Medulla oblongata (tissue), 1 donor: ENCODE data around the gene DEPDC7.
"Not testable (repeated sequence)": the region's sequence is repeated elsewhere in the genome, so short reads cannot be mapped to it uniquely, and the experiment has no call there.

Source experiments
- DNase-seq: peaks from one replicate; pipeline ENCODE4 v3.0.0-alpha.2; 2015; ENCODE audit errors: extremely low spot score

Gene DEPDC7

DNA sequence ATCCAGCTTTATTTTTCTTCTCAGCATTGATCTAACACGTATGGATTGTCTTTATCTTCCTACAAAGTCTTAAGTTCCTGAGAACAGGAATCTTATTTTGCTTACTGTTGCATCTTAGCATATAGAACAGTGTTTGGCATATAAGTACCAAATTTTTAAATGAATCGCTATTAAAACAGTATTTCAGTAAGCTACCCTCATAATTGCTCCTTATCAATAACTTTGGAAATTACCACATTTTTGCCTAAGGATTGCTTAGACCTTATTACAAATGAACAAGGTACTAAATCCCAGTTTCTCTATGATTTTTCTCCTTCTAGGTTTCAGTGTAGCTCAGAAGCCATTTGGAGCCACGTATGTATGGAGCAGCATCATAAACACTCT is 9.7 kb downstream of the DEPDC7 start:
- DNase-seq, result no peak

DNA sequence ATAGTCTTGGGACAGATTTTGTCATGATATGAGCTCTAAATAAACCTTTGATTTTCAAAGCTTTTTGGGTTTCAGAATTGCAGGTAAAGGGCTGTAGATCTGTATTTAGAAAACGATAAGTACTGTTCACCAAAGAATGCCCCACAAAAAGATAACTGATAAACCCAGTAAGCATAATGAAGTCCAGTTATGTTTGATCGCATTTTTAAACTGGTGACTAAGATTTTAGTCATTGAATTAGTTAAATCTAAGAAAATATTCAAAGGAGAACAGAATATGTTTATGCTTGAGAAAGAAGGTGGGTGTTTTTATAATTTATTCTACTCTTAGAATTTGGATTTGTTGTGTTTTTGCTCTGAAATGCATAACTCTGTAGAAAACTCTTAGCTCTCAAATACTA is 11.6 kb downstream of the DEPDC7 start:
- DNase-seq, result no peak

DNA sequence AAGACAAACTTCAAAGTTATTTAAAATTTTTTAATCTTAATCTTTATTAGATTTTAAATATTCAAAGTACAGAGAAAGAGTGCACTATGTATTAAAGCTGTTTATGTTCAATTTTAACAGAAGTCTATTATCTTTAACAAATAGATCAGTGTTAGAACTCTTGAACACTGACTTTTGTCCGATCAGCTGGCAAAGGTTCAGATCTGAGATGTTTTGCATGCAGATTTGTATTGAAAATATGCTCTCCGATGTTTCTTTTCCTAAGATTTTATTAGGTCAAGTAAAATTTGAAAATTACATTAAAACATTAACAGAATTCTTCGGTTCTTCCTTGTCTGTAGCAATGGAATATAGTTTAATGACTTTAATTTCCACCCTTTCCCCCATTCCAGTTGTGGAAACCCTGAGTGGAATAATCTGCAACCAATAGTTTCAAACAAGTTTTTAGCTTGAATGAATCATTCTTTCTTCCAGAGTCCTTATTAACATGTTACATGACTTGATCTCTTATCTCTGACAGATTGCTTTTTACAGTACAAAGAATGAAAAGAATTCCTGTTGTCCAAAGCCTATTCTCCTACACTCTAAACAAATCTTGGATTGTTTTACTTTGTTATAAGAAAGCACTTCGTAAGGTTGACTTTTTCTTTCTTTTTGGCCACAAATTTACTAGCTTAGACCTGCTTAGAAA is 12.3 kb downstream of the DEPDC7 start:
- DNase-seq, result peak; percentile 35

DNA sequence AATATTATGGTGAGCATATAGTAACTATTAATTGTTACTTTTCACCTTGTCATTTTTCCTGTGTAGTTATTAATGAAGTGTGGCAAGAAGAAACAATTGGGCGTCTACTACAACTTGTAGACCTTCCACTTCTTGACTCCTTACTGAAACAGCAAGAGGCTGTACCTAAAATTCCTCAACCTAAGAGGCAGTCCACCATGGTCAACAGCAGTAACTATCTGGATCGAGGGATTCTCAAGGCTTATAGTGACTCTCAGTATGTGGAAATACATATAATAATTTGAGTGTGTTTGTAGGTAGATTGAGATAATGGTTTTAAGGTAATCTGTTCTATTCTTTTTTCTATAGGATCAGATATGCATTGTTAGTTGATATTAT is 12.8 kb downstream of the DEPDC7 start:
- DNase-seq, result no peak

DNA sequence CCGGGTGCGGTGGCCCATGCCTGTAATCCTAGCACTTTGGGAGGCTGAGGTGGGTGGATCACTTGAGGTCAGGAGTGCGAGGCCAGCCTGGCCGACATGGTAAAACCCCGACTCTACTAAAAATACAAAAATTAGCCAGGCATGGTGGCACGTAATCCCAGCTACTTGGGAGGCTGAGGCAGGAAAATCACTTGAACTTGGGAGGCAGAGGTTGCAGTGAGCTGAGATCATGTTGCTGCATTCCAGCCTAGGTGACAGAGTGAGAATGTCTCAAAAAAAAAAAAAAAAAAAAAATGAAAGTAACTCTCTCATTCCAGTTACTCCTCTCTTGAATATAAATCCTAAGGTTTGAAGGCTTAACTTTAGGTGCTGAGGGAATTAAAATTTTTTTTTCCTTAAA is 13.5 kb downstream of the DEPDC7 start:
- not testable (repeated sequence) for DNase-seq

DNA sequence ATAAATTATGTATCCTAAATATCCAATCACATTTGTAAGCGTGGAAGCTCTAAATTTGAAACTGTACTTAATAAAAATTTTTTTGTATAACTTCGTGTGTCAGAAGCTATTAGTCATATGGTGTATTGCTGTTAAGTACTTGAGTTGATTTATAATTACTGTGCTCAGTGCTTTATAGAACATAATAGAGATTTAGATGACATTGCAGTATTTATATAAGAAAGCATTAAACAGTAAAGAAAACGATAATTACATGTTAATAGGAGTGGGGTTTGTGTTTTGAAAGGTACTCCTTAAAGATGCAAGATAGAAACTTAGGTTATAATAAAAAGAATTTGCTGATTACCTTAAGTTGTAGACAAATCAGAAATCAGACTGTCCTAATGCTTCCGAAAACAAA is 17.8 kb downstream of the DEPDC7 start:
- no peak for DNase-seq

DNA sequence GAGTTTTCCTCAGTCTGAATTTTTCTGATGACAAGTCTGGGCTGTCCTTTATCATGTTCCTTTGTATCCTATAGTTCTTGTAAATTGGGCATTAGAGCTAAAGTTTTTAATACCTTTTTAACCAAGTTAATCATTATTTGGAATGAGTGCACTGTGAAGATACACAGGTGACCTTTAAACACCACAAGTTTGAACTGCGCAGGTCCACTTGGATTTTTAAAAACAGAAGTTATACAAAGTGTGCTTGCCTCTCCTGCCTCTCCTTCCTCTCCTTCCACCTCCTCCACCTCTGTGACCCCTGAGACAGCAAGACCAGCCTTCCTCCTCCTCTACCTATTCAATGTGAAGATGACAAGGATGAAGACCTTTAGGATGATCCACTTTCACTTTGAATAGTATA is 19.3 kb downstream of the DEPDC7 start:
- DNase-seq, result no peak

DNA sequence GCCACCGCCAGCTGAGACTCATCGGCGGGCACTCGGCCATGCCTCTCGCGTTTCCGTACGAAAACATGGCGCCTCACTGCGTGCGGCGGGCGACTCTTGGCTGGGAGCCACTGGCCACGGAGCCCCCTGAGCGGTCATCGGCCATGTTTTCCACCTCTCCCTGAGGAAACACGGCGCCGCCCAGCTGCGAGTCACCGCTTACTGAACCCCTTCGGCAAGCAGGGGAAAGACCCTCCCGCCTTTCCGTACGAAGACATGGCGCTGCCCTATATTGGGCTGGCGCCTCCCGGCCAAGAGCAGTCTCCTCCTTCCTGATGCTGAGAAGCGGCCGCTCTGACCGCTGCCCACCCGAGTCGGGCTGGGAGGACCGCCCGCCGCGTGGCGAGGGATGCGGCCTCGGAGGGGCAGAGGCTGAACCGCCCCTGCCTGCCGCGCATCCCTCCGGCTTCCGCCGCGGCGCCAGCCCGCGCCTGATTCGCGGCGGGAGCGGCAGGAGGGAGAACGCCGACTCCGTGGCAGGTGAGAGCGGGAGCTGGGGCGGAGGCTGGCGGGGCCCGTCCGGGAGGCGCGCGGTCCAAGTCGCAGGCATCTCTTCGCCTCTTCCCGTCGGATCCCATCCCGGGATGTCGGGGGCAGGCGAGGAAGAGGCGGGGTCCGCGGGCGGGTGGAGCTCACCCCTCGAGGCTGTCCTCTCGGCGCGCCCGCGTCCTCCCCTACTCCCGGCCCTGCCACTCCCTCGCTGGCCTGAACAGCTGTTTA is 23.8 kb downstream of the DEPDC7 start, which contains the start of gene TCP11L1:
TCP11L1 (plus strand) TSS at position 299 of the 759 bp plus-strand sequence. CDS start 4,202 bp downstream, outside the sequence.
- DNase-seq, result peak; percentile 95

DNA sequence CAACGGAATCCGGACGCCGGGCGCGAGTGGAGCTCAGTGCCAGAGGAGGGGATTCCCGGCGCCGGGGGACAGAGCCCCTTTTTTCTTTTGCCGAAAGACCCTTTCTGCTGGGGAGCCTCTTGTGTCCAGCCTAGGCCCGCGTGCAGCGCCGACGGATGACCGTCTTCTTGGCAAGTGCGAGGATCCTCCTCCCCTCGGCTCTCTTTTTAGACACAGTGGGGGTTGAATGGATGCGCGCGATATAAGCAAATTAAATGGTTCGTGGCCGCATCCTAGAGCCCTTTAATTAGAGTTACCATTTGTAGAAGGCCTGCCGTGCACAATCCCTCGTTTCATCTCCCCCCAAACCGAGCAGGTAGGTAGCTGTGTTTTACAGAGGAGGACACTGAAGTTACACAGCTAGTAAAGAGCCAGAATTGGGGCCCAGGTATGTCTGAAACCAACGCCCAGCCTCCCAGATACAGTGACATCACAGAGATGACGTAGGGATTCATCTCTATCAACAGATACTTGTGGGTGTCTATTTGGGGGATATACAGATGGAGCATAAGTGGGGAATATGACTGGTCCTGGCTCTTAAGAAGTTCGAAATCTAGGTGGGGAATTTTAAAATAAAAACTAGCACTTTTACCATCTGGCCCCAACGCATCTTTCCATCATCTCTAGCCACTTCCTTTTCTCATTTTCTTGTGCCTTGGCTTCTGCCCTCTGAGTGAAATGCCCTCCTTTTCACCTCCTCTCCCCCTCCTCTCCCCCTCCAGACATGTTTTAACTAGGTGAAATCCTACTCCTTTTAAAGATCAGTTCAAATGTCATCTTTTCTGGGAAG is 24.6 kb downstream of the DEPDC7 start:
- peak; percentile 42 for DNase-seq

DNA sequence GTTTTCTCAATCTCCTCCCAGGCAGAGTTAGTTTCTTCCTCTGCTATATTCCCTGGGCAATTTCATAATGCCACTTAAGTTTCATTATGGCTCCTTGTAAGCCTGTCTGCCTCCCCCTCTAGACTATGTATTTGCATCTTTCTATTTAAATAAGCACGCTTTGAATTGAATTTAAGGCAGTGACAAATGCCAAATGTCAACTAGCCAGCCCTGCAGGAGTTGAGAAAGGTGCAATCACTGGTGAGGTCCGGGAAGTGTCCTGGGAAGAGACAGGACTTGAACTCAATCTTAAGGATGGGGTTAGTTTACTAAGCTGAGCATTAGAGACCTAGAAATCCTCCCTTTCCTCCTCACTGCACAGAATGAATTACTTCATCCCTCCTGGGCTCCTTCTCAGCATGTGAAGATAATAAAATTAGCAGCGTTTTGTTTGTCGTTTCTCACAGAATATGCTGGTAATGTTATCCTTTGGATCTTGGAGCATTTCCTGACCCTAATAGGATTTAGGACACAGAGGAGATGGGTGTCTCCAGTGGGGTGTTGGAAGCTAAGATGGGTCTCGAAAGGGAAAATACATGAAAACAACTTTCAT is 25.3 kb downstream of the DEPDC7 start:
- DNase-seq, result no peak

DNA sequence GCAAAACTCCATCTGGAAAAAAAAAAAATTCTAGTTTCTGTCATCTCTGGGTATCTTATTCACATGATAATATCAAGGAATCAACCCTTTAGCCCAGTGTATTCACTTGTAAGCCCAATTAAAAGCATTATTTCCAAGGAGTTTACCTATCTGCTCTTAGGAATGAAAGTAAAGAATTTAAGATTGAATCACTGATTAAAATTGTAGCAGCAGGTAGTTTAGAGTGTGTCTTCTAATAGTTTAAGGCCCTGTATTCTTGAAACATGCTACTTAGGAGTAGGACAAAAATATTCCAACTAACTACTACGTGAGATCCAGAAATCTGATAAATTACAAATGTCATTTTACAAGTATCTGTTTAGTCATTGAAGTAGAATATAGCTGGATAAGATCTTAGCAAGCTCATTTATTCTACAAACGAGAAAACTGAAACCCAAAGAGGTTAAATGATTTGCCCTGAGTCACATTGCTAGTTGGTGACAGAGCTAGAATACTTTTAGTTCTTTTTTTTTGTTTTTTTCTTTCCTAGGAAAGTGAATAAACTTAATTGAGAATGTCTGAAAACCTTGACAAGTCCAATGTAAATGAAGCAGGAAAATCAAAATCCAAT is 27.6 kb downstream of the DEPDC7 start:
- no peak for DNase-seq

DNA sequence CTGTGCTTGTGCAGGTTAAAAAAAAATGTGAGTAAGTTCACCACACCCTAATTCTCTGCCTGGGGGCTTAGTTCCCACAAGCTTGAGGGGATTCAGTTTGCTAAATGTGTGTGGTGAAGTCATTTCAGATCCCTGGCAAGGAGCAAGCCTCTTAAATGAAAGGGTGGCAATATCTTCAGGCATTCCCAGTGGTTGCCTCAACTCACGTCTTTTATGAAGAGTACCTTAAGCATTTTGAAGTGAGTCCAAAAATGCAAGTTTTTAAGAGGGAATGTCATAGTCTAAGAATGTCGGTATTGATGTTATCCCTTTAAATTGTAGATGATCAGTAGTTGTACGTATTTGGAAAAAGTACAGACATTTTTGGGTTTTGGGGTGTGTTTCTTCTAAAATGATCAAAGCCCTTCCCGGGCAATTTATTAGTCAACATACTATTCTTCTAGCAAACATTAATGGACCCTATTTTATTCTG is 28.6 kb downstream of the DEPDC7 start:
- DNase-seq, result no peak

DNA sequence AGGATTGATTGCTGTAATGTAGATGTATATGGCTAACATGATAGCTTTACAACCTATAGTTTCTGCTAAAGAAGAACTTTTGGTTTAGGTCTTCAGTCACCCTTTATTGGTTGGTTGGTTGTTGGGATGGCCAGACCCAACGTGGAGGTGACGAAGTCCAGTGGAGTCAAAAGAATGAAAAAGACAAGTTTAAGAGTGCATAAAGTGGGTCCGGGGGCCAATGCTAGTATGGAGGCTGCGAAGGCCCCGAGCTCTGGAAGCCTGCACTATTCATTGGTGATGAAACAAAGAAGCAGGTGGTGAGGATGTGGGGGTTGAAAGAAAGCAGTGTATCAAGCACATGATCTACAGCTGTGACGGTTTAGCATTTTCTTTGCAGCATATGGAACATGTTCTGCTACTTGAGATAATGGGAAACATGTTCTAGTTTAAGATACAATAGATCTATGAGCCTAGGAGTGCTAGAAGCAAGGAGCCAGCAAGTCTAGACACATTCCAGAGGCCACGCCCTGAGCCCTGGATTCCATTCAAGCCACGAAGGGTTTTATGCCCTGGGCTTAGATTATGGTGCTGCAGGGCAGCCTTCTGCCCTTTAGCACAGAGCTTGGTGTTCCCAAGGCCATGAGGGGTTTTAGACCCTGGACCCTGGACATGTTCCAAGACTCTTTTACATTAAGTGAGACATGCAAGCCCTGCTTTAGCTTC is 30.0 kb downstream of the DEPDC7 start:
- DNase-seq, result no peak

DNA sequence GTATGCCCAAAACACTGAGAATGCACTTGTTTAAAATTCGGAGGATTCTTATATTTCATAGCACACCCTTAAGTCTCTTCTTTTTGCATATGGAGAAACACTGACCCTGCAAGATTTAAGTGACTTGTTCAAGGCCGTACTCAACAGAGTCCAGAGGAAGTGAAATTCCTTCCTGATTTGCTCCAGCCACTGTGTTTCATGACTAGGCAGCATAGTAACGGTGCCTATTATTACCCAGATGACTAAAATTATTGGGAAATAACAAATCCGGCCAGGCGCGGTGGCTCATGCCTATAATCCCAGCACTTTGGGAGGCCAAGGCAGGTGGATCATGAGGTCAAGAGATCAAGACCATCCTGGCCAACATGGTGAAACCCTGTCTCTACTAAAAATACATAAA is 33.0 kb downstream of the DEPDC7 start:
- DNase-seq, result peak; percentile 43

DNA sequence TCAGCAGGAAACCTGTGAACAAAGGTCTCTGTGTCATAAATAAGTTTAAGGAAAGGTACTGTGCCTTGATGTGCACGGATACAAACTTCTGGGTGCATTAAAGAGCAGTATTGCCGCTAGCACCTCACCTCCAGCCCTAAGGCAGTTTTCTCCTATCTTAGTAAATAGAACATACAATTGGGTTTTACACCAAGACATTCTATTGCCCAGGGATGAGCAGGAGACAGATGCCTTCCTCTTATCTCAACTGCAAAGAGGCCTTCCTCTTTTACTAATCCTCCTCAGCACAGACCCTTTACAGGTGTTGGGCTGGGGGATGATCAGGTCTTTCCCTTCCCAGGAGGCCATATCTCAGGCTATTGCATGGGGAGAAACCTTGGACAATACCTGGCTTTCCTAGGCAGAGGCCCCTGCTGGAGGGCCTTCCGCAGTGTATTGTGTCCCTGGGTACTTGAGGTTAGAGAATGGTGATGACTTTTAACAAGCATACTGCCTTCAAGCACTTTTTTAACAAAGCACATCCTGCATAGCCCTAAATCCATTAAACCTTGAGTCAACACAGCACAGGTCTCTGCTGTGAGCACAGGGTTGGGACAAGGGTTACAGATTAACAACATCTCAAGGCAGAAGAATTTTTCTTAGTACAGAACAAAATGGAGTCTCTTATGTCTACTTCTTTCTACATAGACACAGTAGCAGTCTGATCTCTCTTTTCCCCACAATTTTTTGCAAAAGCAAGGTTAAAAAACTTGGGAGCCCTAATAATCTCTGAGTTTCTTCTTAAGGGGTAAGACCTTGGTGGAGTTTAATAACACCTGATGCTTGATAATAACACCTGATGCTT is 34.1 kb downstream of the DEPDC7 start:
- not testable (repeated sequence) for DNase-seq

DNA sequence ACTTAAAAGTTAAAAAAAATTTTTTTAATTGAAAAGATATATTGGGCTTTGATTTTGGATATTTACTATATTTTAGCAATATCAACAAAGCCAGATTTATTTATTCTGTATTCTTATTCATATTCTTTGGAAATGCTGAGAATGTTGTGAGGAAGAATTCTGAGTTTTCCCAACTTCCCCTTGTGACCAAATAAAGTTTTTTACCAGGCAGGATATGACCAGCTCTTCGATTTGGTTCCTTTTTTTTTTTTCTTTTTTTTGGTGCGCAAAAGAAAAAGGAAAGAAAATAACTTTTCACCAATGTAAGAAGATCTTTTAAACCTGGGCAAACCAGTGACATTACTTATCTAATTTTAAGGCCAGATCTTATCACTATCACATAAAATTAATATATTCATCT is 36.6 kb downstream of the DEPDC7 start:
- DNase-seq, result peak; percentile 27

DNA sequence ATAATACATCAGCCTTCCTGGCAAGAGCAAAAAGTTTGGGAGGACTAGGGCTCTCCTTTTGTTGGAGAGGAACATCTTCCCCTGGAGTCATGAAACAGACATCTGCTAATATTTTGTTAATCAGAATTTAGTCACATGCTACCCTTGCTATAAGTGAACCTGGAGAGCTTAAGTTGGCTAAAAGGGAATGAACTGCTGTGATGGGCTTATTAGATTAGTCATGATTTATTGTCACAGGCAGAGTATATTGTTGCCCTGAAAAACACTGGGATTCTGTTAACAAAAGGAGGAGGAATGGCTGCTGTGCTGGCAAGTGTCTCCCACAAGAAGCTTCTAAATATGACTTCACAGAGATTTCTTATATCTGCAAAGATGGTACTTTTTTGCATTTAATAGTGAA is 39.7 kb downstream of the DEPDC7 start:
- no peak for DNase-seq

DNA sequence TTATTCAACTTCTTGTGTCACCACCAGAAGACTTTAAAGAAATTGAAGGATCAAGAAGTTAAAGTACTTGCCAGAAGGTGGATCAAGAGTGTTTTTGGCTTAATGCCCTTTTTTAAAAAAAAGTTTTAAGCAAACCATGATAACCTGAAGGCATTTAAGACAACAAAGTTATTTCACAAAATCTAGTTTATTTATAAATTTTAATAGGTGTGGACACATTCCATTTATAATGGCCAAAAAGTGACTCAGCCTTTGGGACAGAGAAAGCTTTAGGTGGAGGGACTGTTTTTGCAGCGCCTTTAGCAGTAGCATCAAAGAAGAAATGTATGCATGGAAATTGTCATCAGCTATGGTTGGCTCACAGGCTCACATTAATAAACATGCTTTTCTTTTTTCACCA is 41.6 kb downstream of the DEPDC7 start:
- DNase-seq, result no peak

DNA sequence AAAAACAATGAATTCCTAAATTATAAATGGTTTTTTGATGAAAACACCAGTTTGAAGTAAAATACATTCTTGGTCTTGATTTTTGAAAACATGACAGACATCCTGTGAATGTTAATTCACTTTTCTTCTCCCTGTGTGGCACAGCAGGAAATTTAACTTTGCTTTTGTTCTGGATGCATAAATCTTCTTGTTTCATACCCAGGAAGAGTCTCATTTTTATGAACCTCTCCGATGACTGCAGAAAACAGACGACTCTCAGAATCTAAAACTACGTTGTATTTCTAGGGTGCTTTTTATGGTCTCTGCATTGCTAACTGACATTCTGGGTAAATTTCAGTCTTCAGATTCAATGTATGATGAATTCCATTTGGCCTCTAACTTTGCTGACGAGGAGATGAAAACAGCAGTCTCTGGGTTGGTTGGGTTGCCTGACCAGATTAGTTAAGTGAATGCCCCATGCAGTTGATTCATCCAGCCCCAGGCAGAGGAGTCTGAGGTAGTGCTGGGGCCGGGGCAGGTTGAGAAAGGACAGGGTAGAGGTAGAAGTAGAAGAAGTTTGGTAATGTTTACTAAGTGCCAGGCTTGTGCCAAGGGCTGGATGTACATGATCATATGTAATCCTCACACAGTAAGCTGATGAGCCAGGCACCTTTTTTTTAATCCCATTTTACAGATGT is 43.8 kb downstream of the DEPDC7 start:
- DNase-seq, result no peak
